ENCODE data around the gene CASR.

DNA sequence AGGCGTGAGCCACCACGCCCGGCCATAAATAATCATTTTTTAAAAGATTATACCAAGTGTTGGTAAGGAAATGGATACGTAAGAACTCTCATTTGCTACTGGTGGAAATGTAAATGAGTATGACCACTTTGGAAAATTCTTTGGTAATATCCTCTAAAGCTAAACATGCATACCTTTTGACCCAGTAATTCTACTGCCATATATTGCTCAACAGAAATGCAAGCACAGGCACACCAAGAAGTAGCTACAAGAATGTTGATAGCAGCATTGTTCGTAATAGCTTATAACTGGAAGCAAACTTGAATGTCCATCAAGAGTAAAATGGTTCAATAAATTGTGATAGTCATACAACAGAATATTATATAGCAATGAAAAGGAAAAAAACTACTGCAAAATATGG, 4.8 kb upstream of the CASR start:
- TF ChIP-seq, protein P1, sequence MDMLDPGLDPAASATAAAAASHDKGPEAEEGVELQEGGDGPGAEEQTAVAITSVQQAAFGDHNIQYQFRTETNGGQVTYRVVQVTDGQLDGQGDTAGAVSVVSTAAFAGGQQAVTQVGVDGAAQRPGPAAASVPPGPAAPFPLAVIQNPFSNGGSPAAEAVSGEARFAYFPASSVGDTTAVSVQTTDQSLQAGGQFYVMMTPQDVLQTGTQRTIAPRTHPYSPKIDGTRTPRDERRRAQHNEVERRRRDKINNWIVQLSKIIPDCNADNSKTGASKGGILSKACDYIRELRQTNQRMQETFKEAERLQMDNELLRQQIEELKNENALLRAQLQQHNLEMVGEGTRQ (IDR thresholded peaks at IDR 0.05; ENCODE audit: low read depth, low read length), result no peak
- no peak for TF ChIP-seq NFE2L2 (IDR thresholded peaks at IDR 0.05; ENCODE audit: low read depth, low read length)
- no peak for TF ChIP-seq POLR2A (IDR thresholded peaks at IDR 0.05; ENCODE audit: low read depth, low read length)
- no peak for TF ChIP-seq RCOR1 (IDR thresholded peaks at IDR 0.05; ENCODE audit: insufficient replicate concordance, low read length)
- TF ChIP-seq, protein P2, sequence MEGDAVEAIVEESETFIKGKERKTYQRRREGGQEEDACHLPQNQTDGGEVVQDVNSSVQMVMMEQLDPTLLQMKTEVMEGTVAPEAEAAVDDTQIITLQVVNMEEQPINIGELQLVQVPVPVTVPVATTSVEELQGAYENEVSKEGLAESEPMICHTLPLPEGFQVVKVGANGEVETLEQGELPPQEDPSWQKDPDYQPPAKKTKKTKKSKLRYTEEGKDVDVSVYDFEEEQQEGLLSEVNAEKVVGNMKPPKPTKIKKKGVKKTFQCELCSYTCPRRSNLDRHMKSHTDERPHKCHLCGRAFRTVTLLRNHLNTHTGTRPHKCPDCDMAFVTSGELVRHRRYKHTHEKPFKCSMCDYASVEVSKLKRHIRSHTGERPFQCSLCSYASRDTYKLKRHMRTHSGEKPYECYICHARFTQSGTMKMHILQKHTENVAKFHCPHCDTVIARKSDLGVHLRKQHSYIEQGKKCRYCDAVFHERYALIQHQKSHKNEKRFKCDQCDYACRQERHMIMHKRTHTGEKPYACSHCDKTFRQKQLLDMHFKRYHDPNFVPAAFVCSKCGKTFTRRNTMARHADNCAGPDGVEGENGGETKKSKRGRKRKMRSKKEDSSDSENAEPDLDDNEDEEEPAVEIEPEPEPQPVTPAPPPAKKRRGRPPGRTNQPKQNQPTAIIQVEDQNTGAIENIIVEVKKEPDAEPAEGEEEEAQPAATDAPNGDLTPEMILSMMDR (conservative IDR thresholded peaks at IDR 0.05; ENCODE audit: low read depth, low read length), result no peak
- TF ChIP-seq, protein P3, sequence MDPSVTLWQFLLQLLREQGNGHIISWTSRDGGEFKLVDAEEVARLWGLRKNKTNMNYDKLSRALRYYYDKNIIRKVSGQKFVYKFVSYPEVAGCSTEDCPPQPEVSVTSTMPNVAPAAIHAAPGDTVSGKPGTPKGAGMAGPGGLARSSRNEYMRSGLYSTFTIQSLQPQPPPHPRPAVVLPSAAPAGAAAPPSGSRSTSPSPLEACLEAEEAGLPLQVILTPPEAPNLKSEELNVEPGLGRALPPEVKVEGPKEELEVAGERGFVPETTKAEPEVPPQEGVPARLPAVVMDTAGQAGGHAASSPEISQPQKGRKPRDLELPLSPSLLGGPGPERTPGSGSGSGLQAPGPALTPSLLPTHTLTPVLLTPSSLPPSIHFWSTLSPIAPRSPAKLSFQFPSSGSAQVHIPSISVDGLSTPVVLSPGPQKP (IDR thresholded peaks at IDR 0.05; ENCODE audit: borderline replicate concordance, low read depth, low read length), result no peak

Data from IMR-90 (cell line).